Hippocampal formation (tissue), 2 donors: ENCODE data around the gene CUBN.

Experiments used
- DNase-seq, 2 donors: peaks; one replicate each; lab custom pipeline; 2025; lab: John Stamatoyannopoulos, UW

The CUBN gene

DNA sequence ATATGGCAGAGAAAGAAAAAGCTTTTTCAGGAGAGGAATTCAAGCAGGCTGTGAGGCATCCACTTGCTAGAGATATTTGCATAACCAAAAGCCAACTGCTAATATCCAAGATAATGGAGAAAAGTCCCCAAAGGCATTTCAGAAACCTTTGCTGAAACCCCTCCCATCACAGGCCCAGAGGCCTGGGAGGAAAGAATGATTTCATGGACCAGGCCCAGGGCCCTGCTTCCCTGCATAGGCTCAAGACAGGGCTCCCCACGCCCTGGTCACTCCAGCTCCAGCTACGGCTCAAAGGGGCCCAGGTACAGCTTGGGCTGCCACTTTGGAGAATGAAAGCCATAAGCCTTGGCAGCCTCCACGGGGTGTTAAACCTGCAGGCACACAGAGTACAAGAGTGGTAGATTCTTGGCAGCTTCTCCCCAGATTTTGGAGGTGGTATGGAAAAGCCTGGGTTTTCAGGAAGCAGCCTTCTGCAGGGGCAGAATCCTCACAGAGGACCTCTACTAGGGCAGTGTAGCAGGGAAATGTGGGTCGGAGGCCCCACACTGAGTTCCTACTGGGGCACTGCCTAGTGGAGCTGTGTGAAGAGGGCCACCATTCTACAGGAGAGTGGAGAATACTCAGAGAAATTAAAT, 306.8 kb downstream of the CUBN start:
- no peak for DNase-seq

DNA sequence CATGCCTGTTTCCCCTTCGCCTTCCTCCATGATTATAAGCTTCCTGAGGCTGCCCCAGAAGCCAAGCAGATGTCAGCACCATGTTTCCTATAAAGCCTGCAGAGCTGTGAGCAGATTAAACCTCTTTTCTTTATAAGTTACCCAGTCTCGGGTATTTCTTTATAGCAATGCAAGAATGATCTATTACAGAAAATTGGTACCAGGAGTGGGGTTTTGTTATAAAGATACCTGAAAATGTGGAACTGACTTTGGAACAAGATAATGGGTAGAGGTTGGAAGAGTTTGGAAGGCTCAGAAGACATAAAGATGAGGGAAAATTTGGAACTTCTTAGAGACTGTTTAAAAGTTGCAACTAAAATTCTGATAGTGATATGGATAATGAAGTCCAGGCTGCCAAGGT, 307.6 kb downstream of the CUBN start:
- DNase-seq, result no peak

DNA sequence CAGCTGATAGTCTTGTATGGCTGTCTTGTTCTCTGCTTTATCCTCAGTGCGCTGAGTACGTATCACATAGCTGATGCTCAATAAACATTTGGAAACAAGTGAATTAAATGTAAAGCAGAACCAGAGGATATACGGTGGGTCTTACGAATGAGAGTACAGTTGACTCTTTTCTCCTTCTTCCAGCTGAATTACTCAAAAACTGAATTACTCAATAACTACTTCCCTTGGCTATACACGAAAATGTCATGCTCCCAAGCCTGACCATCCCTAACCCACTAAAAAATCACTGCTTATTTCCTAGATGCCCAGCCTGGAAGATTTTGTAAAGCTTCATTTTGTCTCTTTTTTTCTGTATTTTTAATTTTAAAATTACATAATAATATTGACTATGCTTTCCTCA, 309.2 kb downstream of the CUBN start:
- no peak for DNase-seq

DNA sequence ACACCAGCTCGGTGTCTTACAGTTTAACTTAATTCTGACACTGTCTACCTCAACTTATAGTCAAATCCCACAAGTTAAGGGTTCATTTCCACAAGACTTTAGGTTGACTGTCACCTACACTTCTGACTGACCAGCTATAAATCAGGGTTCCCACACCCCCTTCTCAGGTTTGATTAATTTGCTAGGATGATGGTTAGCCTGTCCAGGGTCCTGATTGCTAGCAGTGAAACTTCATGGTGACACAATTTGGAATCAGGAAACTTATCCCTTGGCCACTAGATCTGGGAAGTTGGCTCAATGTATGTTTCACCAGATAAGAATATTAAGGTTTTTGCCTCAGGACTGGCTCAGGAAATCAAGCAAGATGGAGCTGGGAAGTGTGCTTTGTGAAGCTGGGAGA, 309.6 kb downstream of the CUBN start:
- DNase-seq, result no peak

DNA sequence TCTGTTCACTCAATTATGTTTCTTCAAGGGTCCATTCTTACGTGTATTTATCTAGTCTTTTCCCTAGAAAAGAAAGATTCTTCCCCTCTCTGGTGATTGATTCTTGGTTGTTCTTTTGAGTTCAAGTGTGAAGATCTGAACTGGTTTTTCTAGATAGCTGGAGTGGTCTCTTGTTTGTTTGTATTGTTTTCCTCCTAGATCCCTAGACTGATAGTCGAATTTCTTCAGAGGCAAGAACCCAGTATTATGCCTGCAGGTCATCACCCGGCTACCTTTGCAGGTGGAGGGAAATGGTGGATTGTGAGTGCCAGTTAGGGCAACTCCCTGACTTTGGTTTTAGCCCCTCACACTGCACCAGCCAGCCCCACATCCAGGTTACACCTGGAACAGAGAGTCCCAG, 310.2 kb downstream of the CUBN start:
- no peak for DNase-seq

DNA sequence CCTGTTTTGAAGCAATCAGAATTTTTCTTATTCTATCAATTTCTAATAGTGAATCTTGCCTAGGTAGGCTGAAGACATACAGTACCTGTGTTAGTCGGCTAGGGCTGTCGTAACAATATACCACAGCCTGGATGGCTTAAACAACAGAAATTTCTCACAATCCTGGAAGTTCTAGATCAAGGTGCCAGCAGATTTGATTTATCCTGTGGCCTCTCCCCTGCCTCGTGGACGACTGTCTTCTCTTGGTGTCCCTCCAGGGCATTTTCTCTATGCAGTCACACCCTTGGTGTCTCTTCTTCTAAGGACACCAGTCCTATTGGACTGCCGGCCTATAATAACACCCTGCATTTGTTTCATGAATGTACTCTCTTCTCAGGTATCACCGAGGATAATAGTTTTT, 310.6 kb downstream of the CUBN start:
- no peak for DNase-seq

- peak; percentile 100 for DNase-seq
Observed at GRCh38 chr10:16817125-16818019, 312.2 kb downstream of the CUBN start, which contains the start of gene RSU1. Gene RSU1, minus strand, starts transcription at chr10:16817424. Its CDS starts 343 bp downstream, at chr10:16817081.

DNA sequence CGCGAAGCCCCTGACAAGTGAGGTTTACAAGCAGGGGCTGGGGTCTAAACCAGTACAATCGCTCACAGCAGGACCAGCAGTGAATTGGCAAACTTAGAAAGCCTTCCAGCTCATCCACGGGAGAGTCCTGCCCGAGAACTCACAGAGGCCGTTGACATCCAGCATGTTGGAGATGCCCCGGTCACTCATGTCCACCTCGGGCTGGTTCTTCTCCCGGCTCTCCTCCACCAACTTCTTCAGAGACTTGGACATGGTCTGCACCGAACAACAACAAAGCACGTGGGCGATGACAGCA, 312.8 kb downstream of the CUBN start:
- DNase-seq, result peak; percentile 35 to 47

DNA sequence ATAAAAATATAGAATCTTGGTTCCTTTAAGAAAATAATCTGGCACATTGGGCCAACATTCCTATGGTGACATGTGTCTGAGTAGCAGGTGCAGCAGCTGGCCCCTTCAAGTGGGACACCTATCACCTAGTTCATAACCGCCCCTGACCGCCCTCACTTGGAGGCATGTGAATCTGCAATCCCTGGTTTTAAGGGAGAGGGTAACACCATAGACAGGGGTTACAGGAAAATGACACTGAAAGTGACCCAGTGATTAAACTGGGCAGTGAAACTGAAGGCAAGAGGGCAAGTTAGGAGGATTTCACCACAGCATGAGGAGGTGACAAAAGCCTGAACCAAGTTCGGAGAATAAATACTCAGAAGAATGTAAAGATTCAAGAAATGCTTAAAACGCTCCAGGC, 313.4 kb downstream of the CUBN start:
- DNase-seq, result no peak

DNA sequence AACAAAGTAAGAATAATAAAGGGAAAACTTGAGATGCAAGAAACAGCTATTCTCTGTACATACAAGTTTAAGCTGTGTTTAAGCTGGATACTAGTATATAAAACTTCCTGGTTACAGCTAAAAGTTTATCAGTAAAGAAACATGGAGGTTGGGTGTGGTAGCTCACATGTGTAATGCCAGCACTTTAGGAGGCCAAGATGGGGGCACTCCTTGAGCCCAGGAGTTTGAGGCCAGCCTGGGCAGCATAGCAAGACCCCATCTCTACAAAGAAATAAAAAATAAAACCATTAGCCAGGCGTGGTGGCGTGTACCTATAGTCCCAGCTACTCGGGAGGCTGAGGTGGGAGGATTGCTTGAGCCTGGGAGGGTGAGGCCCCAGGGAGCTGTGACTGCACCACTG, 315.6 kb downstream of the CUBN start:
- DNase-seq, result no peak

- DNase-seq, result no peak
Observed at GRCh38 chr10:16812676-16813075, 316.9 kb downstream of the CUBN start.

GRCh38 chr10:16811765-16812164, 317.8 kb downstream of the CUBN start:
- DNase-seq, result no peak

DNA sequence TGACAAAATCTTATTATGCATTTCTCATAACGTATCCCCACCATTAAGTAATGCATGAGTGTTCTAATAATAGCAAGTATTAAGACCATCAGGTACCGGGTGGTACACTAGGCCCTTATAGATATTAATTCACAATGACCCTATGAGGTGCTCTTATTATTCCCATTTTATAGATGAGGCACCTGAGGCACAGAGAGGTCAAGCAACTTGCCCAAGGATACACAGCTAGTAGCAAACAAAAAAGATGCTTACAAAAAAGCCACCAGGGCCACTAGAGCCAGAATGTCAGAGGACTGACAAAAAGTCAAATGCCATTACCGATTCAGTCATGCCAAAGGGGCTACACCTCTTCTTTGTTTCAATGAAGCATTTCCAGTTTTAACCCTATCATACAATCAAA, 318.3 kb downstream of the CUBN start:
- no peak for DNase-seq

DNA sequence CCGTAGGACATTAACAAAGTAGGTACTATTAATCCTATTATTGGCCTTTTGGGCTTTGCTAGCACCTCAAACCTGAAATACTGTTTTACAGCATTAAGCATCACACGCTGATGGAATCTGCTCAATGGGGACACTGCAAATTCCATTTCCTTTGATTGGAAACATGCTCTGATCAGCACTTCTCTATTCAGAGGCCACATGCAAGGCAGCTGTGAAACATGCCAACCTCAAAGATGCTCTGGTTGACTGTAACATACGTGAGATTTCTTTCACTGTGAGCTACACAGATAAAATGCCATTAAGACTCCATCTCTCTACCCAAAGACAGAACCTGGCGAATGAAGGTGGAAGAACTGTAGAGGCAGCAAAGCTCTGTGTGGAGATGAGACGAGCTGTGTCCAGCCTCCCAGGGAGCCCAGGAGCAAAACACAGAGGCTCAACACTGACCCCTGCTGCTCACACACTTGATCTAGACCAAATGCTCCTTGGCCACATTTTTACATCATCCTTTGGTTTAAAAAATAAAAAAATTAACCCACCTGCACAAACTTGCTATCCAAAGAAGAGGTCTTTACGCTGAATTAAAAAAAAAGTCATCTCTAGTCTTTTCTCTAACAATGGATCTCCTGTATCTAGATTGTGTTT, 320.4 kb downstream of the CUBN start:
- peak in 1 of 2 donors; percentile 10 for DNase-seq

GRCh38 chr10:16804123-16804522, 325.5 kb downstream of the CUBN start:
- DNase-seq, result no peak

DNA sequence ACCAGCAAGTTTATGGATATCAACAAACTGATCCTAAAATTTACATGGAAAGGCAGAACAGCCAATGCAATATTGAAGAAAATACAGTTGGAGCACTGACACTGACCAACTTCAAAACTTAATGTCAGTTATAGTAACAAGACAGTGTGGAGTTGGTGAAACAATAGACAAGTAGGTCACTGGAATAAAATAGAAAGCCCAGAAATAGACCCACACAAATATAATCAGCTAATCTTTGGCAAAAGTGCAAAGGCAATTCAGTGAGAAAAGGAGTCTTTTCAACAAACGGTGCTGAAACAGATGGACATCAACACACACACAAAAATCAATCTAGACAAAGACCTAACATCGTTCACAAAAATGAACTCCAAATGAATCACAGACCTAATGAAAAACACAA, 326.1 kb downstream of the CUBN start:
- no peak for DNase-seq

DNA sequence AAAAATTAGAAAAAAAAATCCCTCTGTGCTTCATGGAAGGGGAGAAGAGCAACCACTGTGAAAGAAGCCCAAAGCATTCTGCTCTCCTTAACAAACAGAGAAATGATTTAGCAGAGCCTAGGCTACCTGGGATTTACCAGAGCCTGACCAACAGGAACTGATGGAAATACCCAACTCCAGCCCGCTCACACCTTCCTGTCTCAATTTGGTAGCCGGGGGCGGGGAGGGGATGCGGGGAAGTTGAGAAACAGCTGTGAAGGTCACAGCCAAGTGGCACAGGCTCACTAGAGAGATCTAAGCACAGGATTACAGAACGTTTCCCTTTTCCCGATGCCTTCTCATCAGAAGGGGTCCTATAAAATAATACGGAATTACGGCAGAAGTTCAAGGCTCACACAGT, 330.0 kb downstream of the CUBN start:
- DNase-seq, result no peak

DNA sequence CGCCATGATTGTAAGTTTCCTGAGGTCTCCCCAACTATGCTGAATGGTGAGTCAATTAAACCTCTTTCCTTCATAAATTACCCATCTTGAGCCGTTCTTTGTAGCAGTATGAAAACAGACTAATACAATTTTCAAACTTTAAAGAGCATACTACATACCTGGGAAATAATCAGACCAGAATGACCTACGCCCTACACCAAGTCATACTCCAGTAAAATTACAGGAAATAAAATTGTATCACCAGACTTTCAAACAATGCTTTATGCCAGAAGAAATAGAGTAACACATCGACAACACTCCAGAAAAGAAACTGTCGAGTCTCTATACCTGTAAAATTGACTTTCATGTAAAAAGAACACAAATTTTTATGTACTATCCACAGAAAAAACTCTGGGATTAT, 331.0 kb downstream of the CUBN start:
- no peak for DNase-seq

- DNase-seq, result no peak
Observed at GRCh38 chr10:16795410-16796073, 334.1 kb downstream of the CUBN start.

- DNase-seq, result no peak
Observed at GRCh38 chr10:16794005-16794404, 335.6 kb downstream of the CUBN start.

DNA sequence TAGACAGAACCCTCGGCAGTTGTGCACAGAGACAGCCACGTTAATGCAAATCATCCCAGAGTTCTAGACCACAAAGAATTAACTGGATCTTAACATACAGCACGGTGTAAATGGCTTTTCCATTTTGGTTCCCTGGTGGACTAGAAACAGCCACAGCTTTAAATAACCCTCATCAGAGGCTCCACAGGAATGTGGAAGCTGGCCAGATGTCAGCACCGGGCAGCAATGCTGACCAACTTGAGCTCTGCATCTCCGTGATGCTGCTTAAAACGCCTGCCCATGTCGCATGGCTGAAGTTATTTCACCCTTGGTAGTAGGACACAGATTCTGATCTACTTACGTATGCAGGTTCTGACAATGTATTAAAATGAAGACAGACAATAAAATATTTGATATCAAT, 336.9 kb downstream of the CUBN start:
- no peak for DNase-seq

- no peak for DNase-seq
Observed at GRCh38 chr10:16789765-16790164, 339.8 kb downstream of the CUBN start.

DNA sequence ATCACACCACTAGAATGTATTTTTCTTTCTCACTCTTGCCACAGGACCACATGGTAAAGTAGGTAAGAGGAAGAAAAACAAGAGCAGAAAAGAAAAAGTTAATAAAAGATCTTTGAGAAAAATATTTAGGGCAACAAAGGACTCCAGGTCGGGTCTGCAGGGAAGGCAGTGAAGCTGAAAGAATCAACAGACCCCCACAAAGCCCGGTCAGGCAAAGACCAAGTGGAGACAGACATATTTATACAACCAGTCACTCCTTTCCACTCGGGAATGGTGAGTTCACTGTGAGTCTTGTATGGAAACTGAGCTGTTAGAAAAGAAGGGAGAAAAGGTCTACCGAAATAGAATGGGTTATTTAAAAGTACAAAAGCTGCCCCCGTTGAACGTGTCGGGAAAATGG, 340.4 kb downstream of the CUBN start:
- DNase-seq, result no peak
